Mesenteric fat pad (tissue), 1 donor: Measurements from ENCODE around the gene SV2C. TPM values are rescaled to one million over a fixed set of nuclear protein-coding genes. Genes with fewer than 3 reads are reported as not detected.
"Not testable (repeated sequence)": the region's sequence is repeated elsewhere in the genome, so short reads cannot be mapped to it uniquely, and the experiment has no call there.

Experiments
- DNase-seq: peaks from one replicate; pipeline ENCODE4 v3.0.0-alpha.2; 2020; ENCODE audit warnings: low spot score
- total RNA-seq: library from RNA; stranded (reverse); fragmentation: NEBNext Ultra II Directional; extraction: Animal tissue kit (Norgen Biotek cat#: 25700); gene quantifications from one replicate; pipeline ENCODE4 v1.2.1, GENCODE V29; 2021
- donor health status: DM: yes; HTN: yes; CAD: no.

SV2C gene
- total RNA-seq, 1 donor from 2014 or later: not detected

DNA sequence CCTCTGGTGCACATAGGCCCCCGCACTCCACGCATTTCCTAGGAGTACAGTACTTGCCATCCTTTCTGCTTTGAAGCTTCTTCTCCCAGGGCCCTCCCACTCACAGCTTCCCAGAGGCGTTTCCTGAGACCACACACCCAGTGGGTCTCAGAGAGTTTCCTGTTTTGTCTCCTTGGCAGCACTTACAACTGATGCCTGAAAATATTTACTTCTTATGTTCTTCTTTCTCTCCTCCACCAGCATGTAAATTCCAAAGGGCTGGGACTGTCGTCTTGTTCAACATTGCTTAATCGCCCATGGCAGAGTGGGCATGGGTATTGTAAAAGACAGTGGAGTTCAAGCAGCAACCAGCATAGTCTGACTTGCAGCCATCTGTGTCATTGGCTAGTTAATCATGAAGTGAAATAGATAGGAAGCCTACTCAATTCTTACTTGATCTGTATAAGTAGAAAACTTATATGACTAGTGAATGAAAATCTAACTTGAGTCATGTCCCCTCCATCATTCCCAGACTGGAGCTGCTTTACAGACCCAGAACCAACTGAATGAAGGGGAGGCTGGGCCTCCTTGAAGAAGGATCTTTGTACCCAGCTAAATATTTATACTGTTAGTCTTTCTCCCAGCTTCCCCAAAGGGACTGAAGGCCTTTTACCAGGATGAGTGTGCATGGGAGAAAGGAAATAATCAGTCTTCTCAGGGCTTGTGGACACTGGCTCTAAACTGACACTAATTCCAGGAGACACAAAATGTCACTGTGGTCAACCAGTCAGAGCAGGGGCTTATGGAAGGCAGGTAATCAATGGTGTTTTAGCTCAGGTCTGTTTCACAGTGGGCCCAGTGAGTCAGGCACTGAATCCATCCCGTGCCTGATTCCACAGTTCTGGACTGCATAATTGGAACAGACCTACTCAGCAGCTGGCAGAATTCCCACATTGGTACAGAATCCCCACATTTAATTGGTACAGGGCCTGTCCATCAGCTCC lies 116.4 kb downstream of the SV2C start:
- DNase-seq: no peak

DNA sequence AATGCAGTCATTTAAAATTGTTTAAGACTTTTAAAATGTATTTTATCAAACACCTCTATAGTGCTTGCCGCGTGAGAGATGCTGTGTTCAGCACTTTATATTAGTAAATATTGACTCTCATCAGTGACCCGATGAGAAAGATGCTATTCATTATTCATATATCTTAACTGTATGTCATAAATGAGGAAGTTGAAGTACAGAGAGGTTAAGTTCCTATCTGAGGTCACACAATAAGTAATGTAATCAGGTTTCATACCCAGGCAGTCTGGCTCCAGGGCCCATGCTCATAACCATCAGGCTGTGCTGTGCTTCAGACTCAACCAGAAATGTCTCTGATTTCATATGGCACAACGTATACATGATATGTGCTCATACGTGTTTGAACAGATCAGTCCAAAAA lies 119.0 kb downstream of the SV2C start:
- DNase-seq: no peak

DNA sequence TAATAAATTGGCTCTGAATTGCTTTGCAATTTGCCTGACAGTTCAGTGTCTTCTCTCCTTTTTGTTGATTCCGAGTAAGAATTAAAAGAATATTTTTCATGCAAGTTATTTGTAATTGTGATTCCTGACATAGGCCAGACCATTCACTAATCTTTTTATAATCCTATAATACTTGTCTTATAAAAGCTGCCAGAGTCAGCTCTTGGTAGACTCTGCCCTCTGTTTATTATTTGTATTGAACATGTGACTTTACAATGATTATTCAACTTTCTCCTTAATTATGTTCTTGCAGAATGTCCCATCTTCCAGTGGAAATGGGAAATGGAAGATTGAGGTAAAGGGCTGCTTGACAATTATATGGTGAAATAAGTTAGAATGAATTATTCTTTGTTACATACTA lies 121.0 kb downstream of the SV2C start:
- no peak for DNase-seq

DNA sequence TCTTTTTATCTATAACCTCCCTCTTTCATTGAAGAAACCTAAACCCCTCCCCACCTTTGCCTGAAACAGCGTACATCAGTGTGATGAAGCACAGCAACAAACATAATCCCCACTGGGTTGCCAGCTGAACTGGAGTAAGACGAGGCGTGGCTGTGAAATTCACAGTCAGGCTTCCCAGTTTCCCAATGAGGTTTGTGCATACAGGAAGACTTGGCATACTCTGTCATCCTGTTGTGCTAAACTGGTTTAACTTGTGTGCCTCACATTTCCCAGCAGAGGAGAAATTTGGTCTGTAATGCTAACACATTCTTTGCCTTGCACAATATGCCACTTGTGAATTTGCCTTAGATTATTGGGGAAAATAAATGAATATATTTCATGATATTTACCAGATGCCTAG lies 121.5 kb downstream of the SV2C start:
- no peak for DNase-seq

DNA sequence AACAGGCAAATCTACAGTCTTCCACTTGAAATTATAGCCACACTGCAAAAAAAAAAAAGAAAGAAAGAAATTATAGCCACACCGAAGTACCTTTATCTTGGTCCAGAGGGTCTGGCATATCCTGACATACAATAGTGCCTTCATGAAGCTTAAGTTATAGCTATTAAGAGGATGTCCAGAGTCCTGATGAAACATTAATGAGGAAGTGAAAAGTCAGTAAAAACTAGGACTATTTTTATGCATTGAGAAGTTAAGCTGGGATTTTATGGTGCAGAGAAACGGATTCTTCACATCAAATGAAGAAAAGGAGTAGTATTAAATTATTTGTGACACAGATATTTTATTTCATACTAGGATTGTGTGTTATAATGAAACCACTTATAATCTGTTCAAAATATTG lies 123.9 kb downstream of the SV2C start:
- DNase-seq: no peak

DNA sequence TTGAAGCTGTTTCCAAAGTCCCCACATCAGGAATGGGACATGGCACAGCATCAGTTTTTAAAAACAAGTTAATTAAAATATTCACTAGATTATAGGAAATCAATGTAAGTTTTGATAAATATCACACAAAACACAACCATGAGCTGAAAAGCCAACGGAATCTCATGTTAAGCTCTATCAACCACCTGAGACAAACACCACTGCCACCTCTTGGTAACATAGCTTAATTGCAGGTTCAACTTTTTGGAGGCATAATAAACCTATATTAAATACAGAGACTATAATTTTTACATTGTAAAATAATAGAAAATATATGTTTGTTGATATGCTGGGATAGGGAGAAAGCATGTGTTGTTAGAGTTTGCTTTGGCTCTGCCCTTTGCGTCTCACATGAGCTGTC lies 126.1 kb downstream of the SV2C start:
- DNase-seq: no peak

DNA sequence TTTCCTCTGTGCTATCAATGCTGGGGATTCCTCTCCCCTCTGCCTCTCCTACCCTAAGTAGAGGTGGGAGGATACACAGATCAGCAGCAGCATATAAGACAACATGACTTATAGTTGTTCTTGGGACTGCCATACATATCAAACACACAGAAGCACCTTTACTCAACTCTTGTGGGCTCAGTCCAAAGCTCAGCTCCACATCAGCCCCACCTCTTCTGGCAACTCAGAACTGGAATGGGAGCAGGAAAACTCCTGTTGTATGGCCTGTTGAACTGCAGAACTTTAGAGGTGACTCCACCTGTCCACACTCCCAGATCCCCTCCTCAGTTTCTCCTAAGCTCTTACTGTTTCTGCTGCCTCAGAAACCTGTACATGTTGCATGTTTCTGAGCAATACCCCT lies 127.8 kb downstream of the SV2C start:
- DNase-seq: no peak

DNA sequence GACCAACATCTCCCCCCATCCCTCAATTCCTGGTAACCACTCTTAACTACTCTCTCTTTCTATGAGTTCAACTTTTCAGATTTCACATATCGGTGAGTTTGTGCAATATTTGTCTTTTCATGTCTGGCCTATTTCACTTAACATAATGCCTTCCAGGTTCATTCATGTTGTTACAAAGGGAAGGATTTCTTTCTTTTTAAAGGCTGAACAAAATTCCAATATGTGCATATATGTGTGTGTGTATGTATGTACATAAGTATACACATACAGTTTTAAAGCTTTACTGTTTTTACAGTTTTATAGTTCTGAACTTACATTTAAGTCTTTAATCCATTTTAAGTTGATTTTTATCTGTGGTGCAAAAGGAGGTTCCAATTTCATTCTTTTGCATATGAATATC lies 130.7 kb downstream of the SV2C start:
- no peak for DNase-seq

DNA sequence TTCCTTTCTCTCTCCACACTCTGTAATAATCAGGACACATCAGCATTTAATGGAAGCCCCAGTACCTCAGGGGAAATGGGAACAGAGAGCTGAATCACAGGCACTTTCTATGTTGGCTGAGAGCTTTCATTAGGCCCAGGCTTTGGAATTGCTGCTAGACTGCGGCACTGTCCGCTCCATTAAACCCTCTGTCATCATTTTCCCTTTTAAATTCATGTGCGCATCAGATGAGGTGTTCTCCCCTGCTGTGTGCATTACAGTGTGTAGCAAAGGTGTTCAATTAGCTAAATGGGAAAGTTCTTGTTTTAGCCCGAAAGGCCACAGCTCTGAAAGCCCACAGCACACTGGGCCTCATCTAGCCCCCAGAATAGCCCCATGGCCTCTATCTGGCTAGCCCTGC lies 133.6 kb downstream of the SV2C start:
- no peak for DNase-seq

DNA sequence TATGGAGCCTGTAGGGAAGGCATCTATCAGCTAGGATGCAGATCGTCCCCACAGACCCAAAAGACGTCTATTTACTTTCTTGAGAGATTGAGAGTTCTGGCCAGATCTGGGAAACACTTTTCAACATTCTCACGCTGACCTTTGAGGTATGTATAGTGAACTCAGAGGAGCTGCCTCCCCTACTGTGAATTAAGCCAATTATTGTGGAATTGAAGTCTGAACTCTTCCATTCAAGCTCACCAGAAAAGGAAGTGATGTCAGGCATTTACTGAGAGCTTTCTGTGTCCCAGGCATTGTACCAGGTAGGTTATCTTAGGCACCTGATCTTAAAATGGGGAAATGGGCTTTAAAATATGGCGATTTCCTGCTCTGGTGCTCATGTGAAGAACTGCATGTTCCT lies 136.5 kb downstream of the SV2C start:
- DNase-seq: no peak

DNA sequence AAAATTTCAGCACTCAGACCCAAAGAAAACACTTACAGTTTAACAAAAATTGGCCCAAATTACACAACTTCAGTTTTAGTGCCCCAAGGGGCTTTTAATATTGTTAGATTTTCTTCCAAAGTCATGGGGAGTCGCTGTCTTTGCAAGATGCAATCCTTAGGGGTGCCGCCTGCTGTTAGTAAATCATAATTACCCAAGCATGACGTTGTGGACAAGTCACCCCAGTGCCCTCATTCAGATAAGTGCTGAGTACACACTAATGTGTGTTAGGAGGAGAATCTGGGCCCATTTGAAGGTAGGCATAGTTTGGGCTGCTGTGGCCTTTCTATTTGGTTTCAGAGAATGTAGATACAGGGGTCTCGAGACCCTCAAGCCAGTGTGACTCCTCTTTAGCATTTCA lies 138.1 kb downstream of the SV2C start:
- DNase-seq: no peak

DNA sequence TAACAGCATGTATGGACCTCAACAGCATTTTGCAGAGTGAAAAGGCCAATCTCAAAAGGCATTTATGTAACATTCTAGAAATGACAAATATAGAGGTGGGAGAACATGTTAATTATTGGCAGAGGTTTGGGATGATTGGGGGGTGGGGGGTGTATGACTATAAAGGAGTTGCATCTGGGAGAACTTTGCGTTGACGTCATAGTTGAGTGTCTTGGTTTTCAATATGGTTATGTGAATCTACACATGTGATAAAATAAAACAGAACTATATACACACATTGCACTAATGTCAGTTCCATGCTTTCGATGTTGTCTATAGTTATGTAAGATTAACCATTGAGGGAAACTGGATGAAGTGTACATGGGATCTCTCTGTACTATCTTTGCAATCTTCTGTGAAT lies 139.1 kb downstream of the SV2C start:
- DNase-seq: no peak

DNA sequence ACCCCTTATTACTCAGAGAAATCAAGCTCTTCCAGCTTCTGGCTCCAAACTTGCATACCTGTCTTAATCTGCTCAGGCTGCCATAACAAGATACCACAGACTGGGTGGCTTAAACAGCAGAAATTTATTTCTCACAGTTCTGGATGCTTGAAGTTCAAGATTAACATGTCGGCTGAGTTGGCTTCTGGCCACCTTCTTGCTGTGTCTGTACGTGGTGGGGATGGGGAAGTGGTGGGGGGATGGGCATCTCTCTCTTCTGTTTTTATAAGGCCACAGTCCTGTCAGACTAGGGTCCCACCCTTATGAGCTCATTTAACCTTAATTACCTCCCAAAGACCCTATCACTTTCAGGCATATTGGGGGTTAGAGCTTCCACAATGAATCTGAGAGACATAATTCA lies 140.5 kb downstream of the SV2C start:
- DNase-seq: no peak

DNA sequence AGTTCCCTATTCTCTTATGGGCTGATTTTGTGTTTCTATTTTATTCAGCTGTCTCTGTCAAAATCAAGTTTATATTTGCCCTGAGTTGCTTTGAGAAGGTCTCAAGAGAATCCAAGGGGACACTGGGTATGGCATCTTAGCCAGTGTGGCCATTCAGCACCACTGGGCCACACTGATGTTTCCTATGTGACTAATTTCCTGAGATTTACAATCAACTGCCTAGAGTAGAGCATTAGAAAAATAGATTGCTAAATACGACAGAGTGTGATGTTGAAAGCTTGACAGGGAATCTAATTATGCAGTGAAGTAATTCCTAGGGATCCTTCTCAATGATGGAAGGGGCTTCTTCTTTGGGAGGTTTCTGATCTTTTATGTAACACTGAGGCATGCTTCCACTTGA lies 141.7 kb downstream of the SV2C start:
- DNase-seq: no peak

DNA sequence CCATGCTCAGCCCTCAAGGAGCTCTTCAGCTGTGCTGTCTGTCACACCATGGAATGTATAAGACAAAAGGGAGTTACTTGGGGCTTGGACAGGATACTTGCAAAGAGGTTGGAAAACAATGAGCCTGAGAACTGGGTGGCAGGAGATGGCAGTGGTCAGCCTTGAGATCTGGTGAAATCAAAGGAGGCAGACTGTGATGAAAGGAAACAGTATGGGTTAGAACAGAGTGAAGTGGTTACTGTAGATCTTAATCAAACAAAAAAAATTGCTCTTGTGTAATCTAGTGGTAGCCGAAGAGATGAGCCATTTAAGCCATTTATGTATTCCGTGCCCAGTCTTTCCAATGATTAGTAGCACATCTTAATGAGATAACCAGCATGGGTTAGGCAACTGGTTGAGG lies 142.2 kb downstream of the SV2C start:
- DNase-seq: no peak

DNA sequence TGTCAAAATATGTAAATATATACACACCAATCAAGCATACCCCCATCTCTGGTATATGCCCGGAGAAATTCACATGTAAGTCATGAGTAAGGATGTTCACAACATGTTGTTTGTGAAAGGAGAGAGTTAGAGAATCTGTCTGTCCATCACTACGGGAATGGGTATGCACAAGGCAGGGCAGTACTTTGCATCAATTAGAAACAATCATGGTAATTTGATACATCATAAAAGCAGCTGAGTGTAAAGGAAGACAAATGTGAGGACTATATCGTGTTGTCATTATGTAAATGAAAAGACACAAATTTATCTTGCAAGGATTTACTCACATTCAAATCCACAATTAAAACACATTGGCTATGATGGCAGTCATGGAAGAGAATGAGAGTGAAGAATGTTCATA lies 146.7 kb downstream of the SV2C start:
- no peak for DNase-seq

DNA sequence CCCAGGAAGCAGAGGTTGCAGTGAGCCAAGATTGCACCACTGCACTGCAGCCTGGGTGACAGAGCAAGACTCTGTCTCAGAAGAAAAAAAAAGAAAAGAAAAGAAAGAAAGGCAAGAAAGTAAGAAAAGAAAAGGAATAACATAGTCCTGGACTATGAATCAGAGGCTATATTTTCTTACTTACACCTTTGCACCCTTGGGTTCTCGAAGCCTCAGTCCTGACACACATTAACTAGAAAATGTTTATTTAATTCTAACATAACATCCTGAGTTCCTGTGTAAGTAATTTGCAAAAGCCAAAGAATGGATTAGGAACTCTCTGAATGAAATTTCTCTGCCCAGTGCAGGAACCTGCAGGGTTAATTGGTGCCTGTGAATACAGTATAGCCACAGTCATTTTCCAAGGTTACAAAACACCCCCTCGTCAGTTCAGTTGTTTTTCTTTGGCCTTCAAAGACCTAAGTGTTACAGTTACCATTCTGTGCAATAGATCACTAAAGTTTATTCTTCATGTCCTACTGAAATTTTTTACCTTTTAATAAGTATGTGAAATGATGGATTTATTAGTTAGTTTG lies 147.6 kb downstream of the SV2C start:
- DNase-seq: no peak

DNA sequence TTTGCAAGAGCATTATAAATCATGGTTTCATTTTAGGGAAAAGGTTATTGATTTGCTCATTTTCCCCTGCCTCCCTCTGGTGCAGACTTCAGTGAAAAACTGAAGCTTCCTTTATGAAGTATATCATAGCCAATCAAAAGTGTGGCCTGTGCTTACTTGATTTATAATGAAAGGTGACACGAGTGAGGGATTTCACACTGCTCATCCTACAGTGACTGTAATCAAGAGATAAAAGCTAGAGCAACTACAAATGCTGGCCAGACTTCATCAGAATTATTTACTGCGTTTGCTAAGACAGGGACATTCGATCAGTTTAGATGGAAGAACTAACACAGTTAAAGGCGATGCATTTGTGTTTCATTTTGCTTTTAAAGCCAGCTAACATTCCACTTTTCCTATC lies 151.5 kb downstream of the SV2C start:
- no peak for DNase-seq

DNA sequence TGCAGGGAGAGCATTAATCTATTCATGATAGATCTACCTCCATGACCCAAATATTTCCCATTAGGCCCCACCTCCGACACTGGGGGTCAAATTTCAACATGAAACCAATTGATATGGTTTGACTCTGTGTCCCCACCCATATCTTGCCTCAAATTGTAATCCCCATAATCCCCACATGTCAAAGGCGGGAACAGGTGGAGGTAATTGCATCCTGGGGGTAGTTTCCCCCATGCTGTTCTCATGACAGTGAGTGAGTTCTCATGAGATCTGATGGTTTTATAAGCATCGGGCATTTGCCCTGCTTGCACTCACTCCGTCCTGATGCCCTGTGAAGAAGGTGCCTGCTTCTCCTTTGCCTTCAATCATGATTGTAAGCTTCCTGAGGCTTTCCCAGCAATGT lies 153.5 kb downstream of the SV2C start:
- no peak for DNase-seq

DNA sequence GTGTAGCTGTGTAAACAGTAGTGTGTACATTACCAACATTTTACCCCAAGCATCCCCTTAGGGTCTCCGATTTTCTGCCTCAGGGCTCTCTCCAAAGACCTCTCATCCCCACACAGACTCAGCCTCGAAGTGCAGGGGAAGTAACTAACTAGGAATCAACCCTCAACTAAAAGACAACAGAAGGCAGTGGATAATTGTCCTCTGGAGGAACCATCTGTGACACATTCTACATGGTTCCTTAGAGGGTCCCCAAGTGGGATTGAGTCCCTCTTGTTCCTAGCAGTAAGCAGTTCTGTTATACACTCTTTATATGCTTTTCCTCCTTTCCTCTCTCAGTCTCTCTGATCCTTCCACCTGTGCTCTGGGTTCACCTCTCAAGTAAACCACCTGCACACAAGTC lies 157.2 kb downstream of the SV2C start:
- no peak for DNase-seq

DNA sequence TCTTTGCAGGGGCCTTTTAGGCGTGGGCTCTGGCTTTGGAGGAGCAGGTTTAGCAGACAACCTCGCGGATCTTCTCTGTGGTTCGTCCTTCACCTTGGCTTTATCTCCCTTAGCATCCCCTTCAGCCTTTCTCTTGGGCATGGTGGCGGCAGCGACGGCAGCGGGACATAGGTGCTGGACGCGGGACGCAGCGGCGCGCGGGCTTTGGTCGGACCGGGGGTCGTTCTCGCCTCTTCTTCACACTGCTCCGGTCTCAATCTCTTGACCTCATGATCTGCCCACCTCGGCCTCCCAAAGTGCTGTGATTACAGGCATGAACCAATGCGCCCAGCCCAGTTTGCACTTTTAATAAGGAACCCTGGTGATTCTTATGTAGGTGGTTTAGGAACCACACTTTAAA lies 159.0 kb downstream of the SV2C start:
- not testable (repeated sequence) for DNase-seq

DNA sequence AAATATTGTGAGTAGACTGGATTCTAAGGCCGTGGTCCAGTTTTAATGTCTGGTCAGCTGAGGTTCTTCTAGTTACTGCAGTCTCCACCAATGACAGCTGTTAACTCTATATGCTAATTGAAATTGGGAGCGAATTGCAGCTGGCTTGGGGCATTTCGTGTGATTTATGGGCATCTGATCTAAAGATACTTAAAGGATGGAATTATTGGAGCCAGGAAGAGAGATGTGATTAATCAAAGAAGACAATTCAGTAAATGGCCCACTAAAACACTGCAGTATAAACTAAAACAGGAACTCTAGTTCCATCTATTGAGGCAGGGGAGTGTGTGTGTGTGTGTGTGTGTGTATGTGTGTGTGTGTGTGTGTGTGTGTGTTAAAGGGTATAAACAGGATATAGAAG lies 162.4 kb downstream of the SV2C start:
- DNase-seq: no peak

DNA sequence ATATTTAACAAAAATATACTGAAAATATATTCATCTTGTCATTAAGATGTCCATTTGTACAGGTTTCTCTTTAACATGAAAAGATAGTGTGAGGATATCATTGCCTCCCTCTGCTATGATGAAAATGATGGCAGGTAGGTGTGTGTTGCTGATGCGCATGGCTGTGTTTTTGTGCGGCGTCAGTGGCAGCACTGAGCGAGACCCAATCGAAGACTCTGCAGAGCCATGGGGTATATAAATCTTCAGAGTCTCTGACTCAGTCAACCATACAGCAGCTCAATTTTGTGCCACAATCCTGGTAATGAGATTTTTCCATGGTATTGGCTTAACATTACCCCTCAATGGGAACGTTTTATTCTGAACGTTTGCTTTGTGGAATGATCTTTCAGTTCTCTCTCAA lies 166.4 kb downstream of the SV2C start:
- DNase-seq: no peak
